ENCODE data around the gene CCDC116.

DNA sequence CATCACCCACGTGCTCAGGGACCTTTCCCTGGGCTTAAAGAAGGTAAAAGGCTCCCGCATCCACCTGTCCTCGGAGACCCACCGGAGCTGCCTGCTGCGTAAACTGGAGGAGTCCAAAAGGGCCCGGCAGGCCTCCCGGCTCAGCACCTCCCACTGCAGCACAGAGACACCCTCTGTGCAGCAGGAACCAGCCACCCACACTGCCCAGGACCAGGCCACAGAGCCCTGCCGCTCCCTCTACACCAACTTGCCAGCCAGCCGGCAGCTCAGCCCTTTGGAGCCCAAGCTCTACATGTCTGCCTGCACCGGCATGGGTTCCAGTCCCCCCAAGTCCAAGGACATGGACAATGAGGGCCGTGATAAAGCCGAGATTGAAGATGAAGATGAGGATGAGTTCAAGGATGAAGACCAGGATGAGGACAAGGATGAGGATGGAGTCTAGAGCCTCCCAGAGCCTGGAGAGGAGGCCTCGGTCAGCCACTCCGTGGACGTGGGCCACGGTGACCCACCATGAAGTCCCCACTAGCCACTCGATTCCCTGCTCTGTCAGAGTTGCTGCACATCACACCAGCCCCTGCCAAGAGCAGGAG lies 4.2 kb downstream of the CCDC116 start:
- TF ChIP-seq, protein P1, sequence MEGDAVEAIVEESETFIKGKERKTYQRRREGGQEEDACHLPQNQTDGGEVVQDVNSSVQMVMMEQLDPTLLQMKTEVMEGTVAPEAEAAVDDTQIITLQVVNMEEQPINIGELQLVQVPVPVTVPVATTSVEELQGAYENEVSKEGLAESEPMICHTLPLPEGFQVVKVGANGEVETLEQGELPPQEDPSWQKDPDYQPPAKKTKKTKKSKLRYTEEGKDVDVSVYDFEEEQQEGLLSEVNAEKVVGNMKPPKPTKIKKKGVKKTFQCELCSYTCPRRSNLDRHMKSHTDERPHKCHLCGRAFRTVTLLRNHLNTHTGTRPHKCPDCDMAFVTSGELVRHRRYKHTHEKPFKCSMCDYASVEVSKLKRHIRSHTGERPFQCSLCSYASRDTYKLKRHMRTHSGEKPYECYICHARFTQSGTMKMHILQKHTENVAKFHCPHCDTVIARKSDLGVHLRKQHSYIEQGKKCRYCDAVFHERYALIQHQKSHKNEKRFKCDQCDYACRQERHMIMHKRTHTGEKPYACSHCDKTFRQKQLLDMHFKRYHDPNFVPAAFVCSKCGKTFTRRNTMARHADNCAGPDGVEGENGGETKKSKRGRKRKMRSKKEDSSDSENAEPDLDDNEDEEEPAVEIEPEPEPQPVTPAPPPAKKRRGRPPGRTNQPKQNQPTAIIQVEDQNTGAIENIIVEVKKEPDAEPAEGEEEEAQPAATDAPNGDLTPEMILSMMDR (conservative IDR thresholded peaks at IDR 0.05; ENCODE audit: low read depth in 2 of 2): no peak
- TF ChIP-seq POLR2AphosphoS5 (IDR thresholded peaks at IDR 0.05; ENCODE audit: low read depth) (no peak), JUNB (IDR thresholded peaks at IDR 0.05; ENCODE audit: unreplicated experiment) (no peak)

Data from GM23338 (cell line).